Nephron progenitor cell (in vitro differentiated cells): ENCODE measurements around the gene TTC22.
A peak's percentile ranks its signal among the peaks of the same experiment; 100 is the strongest.

ENCODE experiments used
- DNase-seq: peaks from one replicate; pipeline ENCODE4 v3.0.0; 2021
- H3K27ac Mint-ChIP-seq: 2 replicates; pipeline ENCODE4 v1.8.0; 2021; ENCODE audit warnings: mild to moderate bottlenecking, moderate library complexity, mixed read lengths
- H3K27me3 Mint-ChIP-seq: 2 replicates; pipeline ENCODE4 v1.8.0; 2021; ENCODE audit warnings: mild to moderate bottlenecking, low read depth, mixed read lengths; ENCODE audit not compliant: poor library complexity
- H3K36me3 Mint-ChIP-seq: 2 replicates; pipeline ENCODE4 v1.8.0; 2021; ENCODE audit warnings: low read depth, mixed read lengths
- H3K4me1 Mint-ChIP-seq: 2 replicates; pipeline ENCODE4 v1.8.0; 2021; ENCODE audit warnings: mixed read lengths
- H3K4me3 Mint-ChIP-seq: 2 replicates; pipeline ENCODE4 v1.8.0; 2021; ENCODE audit warnings: mild to moderate bottlenecking, moderate library complexity, mixed read lengths
- H3K9me3 Mint-ChIP-seq: 2 replicates; pipeline ENCODE4 v1.8.0; 2021; ENCODE audit warnings: mild to moderate bottlenecking, moderate library complexity, mixed read lengths
- TF ChIP-seq, protein P1 (sequence below): fragments of 200-600 bp; sonication (generic); IDR thresholded peaks from 2 replicates; pipeline ENCODE4 v1.5.0; 2021; ENCODE audit warnings: antibody characterized with exemption

Gene TTC22

DNA sequence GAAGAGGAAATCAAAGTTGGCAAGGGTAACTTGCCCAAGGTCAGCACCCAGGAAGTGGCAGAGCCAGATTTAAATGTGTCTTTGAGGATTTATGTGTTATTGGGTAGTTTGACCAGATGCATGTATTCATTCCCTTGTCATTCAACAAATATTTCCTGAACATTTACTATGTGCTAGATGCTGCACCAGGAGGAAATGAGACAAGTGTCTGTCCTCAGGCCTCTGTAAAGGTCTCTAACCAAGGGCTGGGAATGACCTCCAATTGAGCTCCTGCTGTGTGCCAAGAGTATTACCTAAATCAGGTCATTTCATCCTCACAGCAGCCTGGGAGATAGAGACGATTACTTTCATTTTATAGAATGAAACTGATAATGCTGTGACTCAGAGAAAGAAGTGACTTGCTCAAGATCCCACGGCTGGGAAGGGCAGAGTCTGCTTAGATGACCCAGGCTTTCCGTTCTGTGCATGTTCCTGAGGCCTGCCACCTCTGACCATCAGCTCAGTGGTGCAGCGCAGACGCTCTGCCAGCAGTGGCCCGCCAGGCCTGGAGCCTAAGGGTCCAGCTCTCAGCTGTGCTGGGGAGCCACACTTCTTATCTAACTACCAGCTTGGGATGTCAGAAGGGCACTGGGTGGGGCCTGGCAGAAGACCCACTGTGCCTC is 3.5 kb upstream of the TTC22 start:
- Mint-ChIP-seq H3K36me3 (no peaks in the 10 kb centered on the region), H3K27ac (no peak overlapping the region), H3K4me3 (no peak overlapping the region), H3K27me3 (peaks cover 37% of the 10 kb centered on the region), H3K4me1 (peaks cover 17% of the 10 kb centered on the region), H3K9me3 (no peaks in the 10 kb centered on the region)
- DNase-seq = no peak
- TF ChIP-seq, protein P1, sequence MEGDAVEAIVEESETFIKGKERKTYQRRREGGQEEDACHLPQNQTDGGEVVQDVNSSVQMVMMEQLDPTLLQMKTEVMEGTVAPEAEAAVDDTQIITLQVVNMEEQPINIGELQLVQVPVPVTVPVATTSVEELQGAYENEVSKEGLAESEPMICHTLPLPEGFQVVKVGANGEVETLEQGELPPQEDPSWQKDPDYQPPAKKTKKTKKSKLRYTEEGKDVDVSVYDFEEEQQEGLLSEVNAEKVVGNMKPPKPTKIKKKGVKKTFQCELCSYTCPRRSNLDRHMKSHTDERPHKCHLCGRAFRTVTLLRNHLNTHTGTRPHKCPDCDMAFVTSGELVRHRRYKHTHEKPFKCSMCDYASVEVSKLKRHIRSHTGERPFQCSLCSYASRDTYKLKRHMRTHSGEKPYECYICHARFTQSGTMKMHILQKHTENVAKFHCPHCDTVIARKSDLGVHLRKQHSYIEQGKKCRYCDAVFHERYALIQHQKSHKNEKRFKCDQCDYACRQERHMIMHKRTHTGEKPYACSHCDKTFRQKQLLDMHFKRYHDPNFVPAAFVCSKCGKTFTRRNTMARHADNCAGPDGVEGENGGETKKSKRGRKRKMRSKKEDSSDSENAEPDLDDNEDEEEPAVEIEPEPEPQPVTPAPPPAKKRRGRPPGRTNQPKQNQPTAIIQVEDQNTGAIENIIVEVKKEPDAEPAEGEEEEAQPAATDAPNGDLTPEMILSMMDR = no peak

DNA sequence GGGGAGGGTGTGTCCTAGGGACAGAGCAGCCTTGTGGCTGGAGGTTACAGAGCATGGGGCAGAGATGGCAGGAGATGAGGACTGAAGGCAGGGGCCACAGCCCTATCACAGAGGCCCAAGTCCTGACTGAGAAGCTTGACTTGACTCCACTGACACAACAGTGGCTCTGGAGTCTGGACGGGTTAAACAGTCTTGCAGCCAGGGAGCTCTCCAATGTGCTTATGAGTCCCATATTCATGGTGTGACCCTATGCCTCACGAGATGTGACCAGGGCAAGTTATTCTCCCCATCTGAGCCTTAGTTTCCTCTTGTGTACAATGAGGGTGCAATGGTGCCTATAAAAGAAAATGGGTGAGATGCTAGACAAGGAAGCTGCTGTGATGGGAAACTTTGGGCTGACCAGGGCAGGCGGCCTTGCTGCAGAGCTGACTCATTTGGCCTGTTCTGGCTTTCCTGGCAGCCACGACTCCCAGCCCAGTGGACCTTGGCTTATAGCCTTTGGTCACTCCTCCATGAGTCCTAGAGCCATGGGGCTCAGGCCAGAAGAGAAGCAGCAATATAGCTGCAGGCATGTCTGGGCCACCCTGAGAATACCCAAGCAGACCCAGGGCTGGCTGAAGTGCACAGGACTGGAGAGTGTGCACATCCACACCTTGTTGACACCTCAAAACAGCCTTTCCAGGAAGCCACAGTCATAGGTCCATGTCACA is 2.8 kb upstream of the TTC22 start:
- no peaks in the 10 kb centered on the region for H3K36me3 Mint-ChIP-seq
- H3K27ac Mint-ChIP-seq = no peak overlapping the region
- no peak for DNase-seq
- H3K27me3 Mint-ChIP-seq = peaks cover 41% of the 10 kb centered on the region
- H3K4me1 Mint-ChIP-seq = peaks cover 22% of the 10 kb centered on the region
- no peak overlapping the region for H3K4me3 Mint-ChIP-seq
- TF ChIP-seq, protein P1 = no peak
- H3K9me3 Mint-ChIP-seq = no peaks in the 10 kb centered on the region

DNA sequence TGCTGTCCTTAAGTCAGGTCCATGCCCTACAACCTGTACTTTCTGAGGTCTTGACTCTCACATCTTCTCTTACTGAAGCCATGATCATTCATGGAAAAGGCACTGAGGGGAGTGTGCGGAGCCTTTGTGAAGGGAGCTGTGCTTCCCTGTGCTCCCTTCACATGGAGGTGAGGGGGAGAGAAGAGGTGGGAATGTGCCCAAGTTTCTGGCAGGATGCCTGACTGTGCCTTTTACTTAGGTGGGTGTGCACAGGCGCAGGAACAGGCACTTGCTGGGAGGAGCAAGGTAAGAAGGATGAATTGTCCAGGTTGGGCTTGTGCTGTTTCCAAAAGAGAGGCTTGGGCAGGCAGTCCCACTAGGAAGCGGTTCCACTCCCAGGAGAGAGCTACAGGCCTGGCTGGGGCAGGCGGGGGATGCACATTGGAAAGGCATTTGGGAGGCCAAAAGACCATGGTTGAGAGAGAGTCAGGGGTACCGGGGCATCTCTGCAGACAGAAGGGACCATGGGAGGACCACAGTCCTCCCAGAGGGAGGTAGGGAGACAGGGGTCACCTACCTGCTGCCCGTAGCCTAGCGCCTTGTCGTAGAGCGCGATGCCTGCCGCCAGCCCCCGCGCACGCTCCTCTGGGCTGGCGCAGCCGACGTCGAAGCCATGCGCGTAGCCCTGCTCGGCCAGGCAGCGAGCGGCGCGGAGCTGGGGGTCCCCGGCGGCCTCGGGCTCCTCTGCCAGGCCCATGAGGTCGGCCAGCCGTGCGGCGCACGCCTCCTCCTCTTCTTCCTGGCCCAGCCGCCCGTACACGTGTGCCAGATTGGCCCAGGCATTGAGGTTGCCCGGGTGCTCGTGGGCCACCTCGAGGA is 853 bp downstream of the TTC22 start:
- peaks cover 47% of the 10 kb centered on the region for H3K27me3 Mint-ChIP-seq
- TF ChIP-seq, protein P1 = no peak
- no peak for DNase-seq
- H3K4me3 Mint-ChIP-seq = peak overlapping the region; percentile 57
- H3K36me3 Mint-ChIP-seq = no peaks in the 10 kb centered on the region
- peaks cover 20% of the 10 kb centered on the region for H3K4me1 Mint-ChIP-seq
- H3K27ac Mint-ChIP-seq = no peak overlapping the region
- H3K9me3 Mint-ChIP-seq = no peaks in the 10 kb centered on the region

DNA sequence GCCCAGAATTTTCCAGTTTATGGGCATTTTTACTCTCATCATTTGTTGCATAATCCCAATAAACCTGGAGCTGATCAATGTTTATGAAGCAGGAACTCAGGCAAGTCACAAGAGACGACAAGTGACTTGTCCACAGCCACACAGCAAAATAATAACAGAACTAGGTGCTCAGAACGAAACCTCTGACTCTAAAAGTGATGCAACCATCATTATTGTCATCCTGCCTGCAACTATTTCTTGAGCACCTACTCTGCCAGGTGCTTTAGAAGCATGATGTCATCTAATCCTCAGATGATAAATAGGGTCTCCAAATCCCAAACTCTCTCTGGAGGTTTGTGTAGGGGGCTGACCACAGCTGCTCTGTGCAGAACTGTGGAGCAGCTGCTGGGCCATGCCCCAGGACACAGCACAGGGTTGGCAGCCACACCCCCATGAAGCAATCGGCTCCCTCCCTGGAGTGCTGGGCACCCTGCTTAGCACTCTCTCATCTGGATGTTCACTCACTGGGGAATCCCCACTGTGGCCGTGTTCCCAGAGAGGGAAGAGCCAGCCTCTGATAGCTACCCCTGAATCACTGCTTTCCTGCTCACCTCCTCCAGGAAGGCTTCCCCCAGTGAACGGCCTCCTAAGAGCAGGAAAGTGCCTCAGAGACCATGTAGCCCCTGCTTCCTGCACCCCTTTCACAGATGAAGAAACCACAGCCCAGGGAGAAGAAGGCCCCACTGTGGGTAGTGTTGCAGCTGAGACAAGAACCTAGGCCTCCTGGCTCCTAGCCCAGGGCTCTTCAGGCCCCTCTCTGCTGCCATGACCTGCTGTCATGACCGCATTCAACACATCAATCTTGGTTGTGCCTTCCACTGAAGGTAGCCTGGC is 2.1 kb downstream of the TTC22 start:
- H3K27ac Mint-ChIP-seq = no peak overlapping the region
- TF ChIP-seq, protein P1 = no peak
- no peak for DNase-seq
- H3K4me1 Mint-ChIP-seq = peaks cover 33% of the 10 kb centered on the region
- H3K9me3 Mint-ChIP-seq = no peaks in the 10 kb centered on the region
- H3K36me3 Mint-ChIP-seq = no peaks in the 10 kb centered on the region
- no peak overlapping the region for H3K4me3 Mint-ChIP-seq
- H3K27me3 Mint-ChIP-seq = peaks cover 51% of the 10 kb centered on the region

DNA sequence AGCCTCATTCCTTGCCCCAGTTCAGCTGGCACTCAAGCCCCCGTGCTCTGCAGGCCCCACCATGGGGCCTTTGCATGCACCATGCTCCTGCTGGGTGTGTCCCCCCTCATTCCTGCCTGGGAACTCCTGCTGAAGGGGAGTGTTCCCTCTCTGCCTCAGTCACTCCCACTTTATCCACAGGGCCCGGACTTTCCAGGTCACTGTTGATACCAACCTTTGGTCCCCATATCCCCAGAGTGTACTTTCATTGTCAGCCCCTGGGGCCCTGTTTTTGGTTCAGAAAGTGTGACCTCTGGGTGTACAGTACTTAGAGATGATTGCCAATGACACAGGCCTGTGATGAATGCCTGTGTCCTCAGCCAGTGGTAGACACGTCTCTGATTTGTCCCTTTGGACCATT is 2.9 kb downstream of the TTC22 start:
- TF ChIP-seq, protein P1 = no peak
- H3K27ac Mint-ChIP-seq = no peak overlapping the region
- H3K27me3 Mint-ChIP-seq = peaks cover 49% of the 10 kb centered on the region

More for the DNA sequence above, 2.9 kb downstream of the TTC22 start:
- DNase-seq = no peak
- no peak overlapping the region for H3K4me3 Mint-ChIP-seq
- H3K36me3 Mint-ChIP-seq = no peaks in the 10 kb centered on the region
- H3K4me1 Mint-ChIP-seq = peaks cover 37% of the 10 kb centered on the region
- H3K9me3 Mint-ChIP-seq = no peaks in the 10 kb centered on the region
